ENCODE measurements around the gene PSMF1.

- TF ChIP-seq CTCF (conservative IDR thresholded peaks at IDR 0.05) (no peak), EZH2 (IDR thresholded peaks at IDR 0.05; ENCODE audit: low read depth) (no peak)
These were observed 31.9 kb upstream of the PSMF1 start for GRCh38 chr20:1086277-1087213.

Data from PC-9 (cell line).